ENCODE data around the gene MT4.

The MT4 gene

DNA sequence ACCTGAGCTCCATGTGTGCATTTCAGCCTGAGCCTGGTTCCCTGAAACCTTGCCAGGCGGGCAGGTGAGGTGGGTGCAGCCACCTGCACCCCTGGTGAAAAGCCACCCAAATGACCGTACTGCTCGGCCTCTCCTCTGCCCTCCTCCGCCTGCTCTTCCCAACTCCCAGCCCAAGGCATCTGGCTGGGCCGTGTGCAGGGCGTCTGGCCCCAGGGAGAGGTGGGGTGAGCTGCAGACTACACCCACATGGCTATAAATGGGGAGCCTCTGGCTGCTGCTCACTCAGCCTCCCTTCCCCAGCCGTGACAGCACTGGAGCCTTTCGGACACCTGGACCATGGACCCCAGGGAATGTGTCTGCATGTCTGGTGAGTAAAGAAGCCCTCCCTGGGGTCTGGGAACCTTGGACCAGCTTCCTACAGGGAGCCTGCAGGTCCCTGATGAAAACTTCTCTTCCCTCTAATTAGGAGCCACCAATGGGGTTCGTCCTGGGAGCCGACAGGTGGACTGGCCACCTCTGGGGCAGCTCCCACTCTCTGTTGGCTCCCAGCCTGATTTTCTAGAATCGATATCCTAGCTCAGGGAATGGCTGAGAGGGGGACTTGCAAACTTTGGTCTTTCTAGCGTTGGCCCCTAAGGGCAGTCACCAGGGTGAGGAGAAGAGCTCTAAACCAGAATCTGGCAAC lies at the start of gene MT4:
Gene MT4 (plus strand): TSS at position 281 of the 685 bp plus-strand sequence. CDS start 56 bp downstream, at position 337.
- DNase-seq (ENCODE audit: low spot score), result no peak

DNA sequence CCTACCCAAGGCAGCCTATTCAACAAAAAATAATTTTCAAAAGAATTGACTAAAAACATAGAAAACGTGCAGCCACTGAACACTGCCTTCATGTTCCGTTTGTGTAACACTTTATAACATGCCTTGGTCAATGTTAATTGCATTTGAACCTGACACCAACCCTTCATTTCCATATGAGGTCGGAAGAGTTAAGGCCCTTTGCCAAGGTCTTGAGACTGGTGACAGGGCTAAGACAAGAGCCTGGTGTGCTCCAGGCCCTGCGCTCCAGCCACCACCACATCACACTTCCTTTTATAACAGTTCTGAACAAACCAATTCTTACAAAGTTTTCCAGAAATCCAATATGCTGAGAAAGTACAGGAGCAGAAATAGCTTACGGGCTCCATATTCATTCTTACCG lies 49.2 kb upstream of the MT4 start:
- DNase-seq (ENCODE audit: low spot score), result no peak

- DNase-seq (ENCODE audit: low spot score), result no peak
Observed at GRCh38 chr16:56517206-56517605, 47.7 kb upstream of the MT4 start.

DNA sequence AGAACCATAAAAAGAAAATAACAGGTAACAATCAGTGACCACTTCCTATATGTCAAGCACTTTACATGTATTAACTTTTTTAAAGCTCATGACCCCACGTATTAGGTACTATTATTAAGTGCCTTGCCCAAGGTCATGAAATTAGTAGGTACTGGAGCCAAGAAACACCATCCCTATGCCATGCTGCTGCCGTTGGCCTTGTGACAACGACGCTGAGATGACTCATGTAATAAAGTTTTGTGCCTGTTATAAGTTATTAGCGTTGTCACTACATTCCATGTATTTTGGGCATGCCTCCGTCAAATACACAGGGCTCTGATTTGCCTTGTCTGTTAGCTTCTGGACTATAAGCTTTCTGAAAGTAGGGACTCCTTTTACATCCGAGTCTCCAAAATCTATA lies 46.4 kb upstream of the MT4 start:
- no peak for DNase-seq (ENCODE audit: low spot score)

DNA sequence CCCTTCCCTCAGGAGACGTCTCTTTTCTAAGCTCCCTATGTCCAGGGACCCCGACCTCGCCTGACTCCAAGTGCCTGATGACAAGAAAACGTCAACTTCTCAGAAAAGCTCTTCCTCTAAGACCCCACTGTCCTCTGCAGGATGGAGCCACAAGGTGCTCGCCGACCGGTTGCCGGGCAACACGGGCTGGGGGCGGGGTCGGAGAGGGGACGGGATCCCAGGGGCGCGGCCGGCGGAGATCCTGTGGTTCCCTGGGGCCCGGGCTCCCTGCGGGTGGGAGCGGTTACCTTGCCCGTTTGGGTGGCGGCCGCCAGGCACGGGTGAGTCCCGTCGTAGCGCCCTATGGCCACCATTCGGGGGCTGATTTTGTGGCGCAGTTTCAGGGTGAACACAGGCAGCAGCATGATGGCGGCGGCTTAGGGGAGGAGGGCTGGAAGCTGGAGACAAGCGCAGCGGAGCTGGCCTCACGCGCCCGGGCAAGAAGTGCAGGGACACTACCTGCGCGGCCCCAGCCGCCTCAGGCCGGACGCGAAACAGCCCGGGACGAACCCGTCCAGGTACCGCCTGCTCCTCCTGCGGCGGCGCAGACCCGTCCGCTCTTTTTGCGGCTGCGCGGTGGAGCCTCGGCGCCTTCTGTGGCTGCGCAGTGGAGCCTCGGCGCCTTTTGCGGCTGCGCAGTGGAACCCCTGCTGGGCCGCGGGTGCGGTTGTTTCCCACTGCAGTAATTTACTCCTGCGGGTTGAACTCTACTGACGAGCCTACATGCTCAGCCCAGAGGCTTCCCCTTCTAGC lies 45.2 kb upstream of the MT4 start, which contains the start of gene BBS2:
Gene BBS2 (minus strand): TSS at position 566 of the 792 bp plus-strand sequence. CDS start 162 bp downstream, at position 404.
- DNase-seq (ENCODE audit: low spot score), result peak; percentile 92

DNA sequence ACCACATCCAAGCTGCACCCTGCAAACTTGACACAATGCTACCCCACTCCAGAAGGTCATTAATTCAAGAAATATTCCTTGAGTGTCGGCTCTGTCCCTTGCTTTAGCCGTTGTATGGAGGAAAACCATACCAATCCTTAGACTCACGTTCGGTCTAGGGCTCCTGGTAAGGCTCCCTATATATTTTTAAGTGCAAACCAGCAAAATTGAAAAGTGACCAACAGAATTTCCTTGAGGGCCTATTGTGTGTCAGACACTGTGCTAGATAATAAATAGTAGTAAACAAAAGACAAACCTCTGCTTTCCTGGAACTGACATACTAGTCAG lies 44.7 kb upstream of the MT4 start:
- DNase-seq (ENCODE audit: low spot score), result no peak

GRCh38 chr16:56525236-56525635 lies 39.6 kb upstream of the MT4 start:
- no peak for DNase-seq (ENCODE audit: low spot score)

- DNase-seq (ENCODE audit: low spot score), result no peak
Observed at GRCh38 chr16:56530872-56531271, 34.0 kb upstream of the MT4 start.

DNA sequence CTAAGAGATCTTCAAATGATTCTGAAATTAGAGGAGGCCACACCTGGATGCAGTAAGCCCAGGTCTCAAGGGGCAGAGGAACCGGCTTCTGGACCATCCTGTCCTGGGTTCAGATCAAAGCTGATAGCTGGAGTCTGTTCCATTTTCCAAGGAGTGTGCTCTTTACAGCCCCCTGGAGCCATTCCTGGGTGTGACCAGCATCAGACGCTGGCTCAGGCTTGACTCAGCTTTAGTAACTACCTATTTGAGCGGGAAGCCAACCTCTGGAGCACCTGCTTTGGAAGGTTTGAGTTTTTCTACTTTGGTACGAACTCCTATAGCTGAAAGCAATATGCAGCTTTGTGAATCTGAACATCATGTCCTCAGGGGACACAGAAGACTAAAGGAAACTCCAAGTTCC lies 32.2 kb upstream of the MT4 start:
- DNase-seq (ENCODE audit: low spot score), result no peak

- no peak for DNase-seq (ENCODE audit: low spot score)
Observed at GRCh38 chr16:56534847-56535383, 30.0 kb upstream of the MT4 start.

DNA sequence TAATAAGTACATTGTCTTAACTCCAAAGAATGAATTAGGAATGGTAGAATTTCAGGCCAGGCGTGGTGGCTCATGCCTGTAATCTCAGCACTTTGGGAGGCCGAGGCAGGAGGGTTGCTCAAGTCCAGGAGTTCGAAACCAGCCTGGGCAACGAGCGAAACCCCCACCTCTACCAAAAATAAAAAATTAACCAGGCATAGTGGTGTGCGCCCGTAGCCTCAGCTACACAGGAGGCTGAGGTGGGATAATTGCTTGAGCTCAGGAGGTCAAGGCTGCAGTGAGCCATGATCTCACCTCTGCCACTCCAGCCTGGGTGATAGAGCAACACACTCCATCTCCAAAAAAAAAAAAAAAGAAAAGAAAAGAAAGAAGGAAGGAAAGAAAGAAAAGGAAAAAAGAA lies 26.5 kb upstream of the MT4 start:
- no peak for DNase-seq (ENCODE audit: low spot score)

DNA sequence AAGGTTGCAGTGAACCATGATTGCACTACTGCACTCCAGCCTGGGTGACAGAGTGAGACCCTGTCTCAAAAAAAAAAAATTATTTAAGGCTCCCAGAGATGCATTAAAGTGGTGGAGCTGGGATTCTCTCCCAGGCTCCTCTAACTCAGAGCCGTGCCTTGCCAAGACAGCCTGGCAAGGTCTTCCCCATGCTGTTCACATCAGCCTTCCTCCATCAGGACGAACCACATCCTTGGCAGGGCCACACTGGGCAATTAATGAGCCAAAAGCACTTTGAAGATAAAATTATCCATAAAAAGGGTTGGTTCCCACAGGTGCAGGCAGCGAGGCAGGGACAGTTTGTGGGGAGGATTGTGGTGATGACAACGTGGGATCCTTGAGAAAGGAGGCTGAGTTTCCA lies 25.2 kb upstream of the MT4 start:
- DNase-seq (ENCODE audit: low spot score), result no peak

DNA sequence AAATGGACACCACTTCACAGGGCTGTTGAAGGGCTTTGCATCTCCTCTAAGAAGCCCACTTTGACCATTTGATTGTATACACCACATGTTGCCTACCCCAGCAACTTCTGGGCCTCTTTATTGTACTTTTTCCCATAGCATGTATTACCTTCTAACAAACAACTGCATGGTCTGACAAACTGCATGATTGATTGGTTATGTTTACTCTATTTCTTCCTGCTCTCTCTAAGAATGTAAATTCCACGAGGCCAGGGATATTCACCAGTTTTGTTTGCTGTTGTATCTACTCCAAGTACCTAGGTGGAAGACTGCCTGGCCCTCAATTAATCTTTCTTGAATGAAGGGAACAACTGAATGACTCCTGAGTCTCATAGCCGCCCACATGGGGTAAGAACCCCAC lies 22.8 kb upstream of the MT4 start:
- DNase-seq (ENCODE audit: low spot score), result no peak

DNA sequence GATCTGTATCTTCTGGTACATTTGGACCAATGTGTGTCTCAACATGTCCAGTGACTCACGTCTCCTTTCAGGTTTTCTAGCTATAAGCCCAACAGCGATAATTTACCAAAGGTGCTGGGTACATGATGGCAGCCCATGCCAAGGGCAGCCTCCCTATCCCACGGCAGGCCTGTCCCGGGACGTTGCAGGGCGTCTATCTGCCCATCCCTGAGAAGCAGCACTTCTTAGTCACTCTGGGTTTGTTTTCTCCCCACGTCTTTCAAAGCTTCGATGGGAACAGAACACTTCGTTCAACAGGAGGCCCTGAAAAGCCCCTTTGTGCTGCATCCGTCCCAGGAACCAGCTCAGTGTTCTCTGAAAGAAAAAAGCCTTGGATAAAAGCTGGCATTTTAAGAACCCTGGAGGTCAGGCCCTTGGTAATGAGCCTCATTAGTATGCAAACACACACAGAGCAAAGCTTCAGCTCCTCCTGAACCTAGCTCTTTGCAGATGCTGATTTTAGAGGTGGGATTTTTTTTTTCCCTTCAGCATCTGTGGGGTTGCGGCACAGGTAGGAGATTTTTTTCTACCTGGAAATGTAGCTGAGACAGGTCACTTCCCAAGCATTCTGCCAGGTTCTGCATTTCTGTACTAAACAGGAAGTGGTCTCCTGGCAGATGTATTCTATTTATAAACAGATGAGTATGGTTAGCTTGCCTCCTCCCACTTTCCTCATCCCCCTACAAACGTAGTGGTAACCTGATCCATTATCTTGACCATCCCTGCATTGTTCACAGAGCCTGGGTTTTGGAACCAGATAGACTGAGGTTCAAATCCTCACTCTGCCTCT lies 17.5 kb upstream of the MT4 start:
- DNase-seq (ENCODE audit: low spot score), result no peak

DNA sequence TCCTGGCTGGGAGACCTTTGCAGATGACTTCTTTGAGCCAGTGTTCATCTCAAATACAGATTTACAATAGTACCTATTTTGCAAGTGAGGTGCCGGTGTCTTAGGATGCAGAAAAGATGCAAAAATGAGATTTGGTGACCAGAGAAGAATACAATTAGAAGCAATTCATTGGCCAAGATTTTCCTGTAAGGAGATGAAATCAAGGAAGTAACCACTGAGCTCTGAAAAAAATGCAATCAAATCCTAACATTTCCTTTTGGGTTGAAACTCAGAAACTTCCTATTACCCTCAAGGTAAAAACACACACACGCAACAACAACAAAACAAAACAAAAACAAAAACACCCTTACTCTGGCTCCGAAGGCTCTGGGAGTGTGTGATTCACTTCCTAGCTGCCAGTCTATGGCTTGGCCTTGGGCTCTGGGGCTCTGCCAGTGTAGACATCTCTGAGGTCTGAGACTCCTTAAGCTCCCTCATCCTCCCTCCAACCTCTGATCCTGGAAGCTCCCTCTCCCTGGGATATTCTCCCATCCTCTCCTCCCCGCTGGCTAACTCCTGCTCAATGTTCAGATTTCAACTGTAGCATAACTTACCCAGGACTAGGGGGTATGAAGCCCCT lies 16.8 kb upstream of the MT4 start:
- no peak for DNase-seq (ENCODE audit: low spot score)

DNA sequence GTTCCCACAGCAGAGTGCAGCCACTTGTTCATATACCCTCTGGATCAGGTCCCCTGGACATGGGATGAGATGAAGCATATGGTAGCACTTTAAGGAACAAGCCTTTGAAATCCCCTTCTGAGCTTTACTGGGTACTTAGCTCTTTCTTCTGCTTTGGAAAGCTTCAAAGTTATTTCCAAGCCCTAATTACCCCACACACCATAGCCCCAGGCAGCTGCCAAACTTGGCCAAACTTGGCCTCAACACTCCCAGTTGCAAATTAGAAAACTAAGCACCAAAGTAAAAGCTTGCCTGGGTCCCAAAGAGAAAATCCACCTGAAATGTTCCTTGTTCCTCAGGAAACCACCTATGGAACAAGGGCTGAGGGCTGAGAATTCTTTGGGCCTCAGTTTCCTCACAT lies 15.7 kb upstream of the MT4 start:
- no peak for DNase-seq (ENCODE audit: low spot score)

DNA sequence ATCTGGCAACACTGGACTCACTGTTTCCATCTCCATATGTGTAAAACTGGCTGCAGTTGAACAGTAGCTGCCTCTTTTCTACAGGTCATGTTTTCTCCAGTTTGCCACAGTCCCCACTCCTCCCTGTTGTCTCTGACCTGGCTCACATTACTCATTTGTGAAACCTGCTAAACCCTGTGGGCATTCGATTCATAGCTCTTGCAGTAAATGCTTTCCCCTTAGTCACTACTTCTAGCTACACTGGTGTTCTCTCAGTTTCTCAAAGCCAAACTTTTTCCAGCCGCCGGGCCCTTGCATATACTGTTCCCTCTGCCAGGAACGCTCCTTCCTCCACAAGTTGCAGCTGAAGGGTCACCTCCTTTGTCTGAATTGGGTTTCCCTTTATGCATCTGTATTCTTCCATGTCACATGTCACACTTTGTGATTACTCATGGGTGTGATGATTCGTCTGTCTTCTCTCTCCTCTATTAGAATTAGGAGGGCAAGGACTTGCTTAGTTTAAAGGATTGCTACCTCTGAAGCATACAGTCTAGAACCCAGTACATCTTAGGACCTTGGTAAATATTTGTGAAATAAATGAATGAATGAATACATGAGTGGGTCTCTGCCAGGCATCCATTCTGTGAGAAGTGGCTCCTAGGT lies 15.0 kb upstream of the MT4 start:
- no peak for DNase-seq (ENCODE audit: low spot score)

- DNase-seq (ENCODE audit: low spot score), result no peak
Observed at GRCh38 chr16:56551796-56552738, 12.8 kb upstream of the MT4 start.

DNA sequence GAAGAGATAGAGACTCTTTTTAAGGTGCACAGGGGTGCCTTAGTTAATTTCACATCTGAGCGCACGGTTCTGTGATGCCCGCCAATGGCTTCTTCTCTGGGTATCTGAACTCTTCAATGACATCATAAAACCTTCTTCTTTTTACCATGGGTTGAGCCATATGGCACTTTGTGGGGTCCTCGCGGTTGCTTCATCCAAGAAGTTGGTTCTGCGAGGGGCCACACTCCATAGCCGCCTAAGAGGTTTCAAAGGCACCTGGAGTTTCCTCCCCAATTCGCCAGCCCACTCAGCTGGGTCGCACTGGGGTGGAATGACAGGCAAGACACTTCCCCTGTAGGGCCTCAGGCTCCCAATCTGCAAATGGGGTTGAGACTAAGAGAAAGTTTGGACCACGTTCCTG lies 10.4 kb upstream of the MT4 start:
- no peak for DNase-seq (ENCODE audit: low spot score)

DNA sequence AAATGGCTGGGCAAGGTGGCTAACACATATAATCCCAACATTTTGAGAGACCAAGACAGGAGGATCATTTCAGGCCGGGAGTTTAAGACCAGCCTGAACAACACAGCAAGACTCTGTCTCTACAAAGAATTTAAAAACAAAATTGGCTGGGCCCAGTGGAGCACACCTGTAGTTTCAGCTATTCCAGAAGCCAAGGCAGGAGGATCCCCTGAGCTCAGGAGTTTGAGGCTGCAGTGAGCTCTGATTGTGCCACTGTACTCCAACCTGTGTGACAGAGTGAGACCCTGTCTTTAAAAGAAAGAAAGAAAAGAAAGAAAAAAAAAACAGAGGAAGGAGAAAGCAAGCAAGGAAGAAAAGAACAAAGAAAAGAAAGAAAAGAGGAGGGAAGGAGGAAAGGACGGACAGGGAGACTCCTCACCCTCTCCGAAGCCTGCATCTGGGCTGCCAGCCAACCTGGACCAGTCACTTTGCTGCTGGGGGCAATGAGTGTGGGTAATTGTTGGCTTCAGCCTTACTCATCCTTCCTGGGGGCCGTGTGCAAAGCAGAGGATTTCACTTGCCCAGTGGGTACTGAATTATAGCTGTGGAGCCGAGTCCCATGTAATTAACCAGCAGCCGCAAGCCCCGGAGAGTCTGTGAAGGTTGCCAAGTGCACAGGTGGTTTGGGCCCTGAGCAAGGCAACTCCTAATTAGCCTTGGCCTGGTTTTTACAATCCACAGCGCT lies 6.7 kb upstream of the MT4 start:
- no peak for DNase-seq (ENCODE audit: low spot score)
